Kidney epithelial cell (primary cell): ENCODE data around the gene GDF15. TPM values are rescaled to one million over a fixed set of nuclear protein-coding genes. Genes with fewer than 3 reads are reported as not detected.

Experiments
- DNase-seq: peaks from one replicate; pipeline ENCODE4 v3.0.0-alpha.2; 2010; ENCODE audit warnings: low read depth
- H3K27me3 ChIP-seq: 2 replicates; pipeline ENCODE4 v1.6.0; 2011; ENCODE audit warnings: low read length; ENCODE audit not compliant: control insufficient read depth, insufficient read depth
- H3K36me3 ChIP-seq: 2 replicates; pipeline ENCODE4 v1.5.1; 2011; ENCODE audit warnings: low read length; ENCODE audit not compliant: control insufficient read depth, insufficient read depth
- H3K4me3 ChIP-seq: 2 replicates; pipeline ENCODE4 v1.5.1; 2011; ENCODE audit warnings: low read depth, mild to moderate bottlenecking, control low read depth, low read length
- CTCF ChIP-seq: IDR thresholded peaks from 2 replicates; pipeline ENCODE4 v1.5.1; 2011; ENCODE audit warnings: mild to moderate bottlenecking, moderate library complexity, low read length, control low read depth, inconsistent platforms; ENCODE audit not compliant: insufficient read depth, poor library complexity, severe bottlenecking
- total RNA-seq: library from RNA; depleted of rRNA; stranded (reverse); fragments of >200 nt; gene quantifications from 2 replicates; pipeline ENCODE4 v1.2.3, GENCODE V29; 2015

Gene GDF15
- total RNA-seq, 1 donor from 2014 or later = 637 TPM

GRCh38 chr19:18426416-18426767 is 40.4 kb downstream of the GDF15 start:
- Histone ChIP-seq H3K36me3 (peaks cover 2% of the 10 kb centered on the region), H3K27me3 (no peaks in the 10 kb centered on the region), H3K4me3 (no peak overlapping the region)
- no peak for DNase-seq
- TF ChIP-seq CTCF = no peak

GRCh38 chr19:18427080-18427742 is 41.3 kb downstream of the GDF15 start:
- Histone ChIP-seq H3K27me3 (no peaks in the 10 kb centered on the region), H3K4me3 (no peak overlapping the region), H3K36me3 (peaks cover 2% of the 10 kb centered on the region)
- no peak for DNase-seq
- no peak for TF ChIP-seq CTCF

- Histone ChIP-seq H3K27me3 (no peaks in the 10 kb centered on the region), H3K36me3 (peaks cover 2% of the 10 kb centered on the region), H3K4me3 (no peak overlapping the region)
- DNase-seq = no peak
- TF ChIP-seq CTCF = no peak
These were observed 41.8 kb downstream of the GDF15 start for GRCh38 chr19:18427743-18428113.

GRCh38 chr19:18428173-18428786 is 42.3 kb downstream of the GDF15 start:
- TF ChIP-seq CTCF = no peak
- peaks cover 2% of the 10 kb centered on the region for H3K36me3 ChIP-seq
- H3K4me3 ChIP-seq = no peak overlapping the region
- DNase-seq = no peak
- no peaks in the 10 kb centered on the region for H3K27me3 ChIP-seq

- no peak for DNase-seq
- Histone ChIP-seq H3K27me3 (no peaks in the 10 kb centered on the region), H3K4me3 (peak overlapping the region; percentile 25), H3K36me3 (peaks cover 2% of the 10 kb centered on the region)
- TF ChIP-seq CTCF = peak; percentile 4
These were observed 43.1 kb downstream of the GDF15 start for GRCh38 chr19:18428787-18429674.
